ENCODE measurements around the gene BHLHE40. TPM values are rescaled to one million over a fixed set of nuclear protein-coding genes. Genes with fewer than 3 reads are reported as not detected.
A peak's percentile ranks its signal among the peaks of the same experiment; 100 is the strongest.

The BHLHE40 gene
- total RNA-seq, 4 donors from 2014 or later = 13.1 to 28.5 (median 20.2) TPM

DNA sequence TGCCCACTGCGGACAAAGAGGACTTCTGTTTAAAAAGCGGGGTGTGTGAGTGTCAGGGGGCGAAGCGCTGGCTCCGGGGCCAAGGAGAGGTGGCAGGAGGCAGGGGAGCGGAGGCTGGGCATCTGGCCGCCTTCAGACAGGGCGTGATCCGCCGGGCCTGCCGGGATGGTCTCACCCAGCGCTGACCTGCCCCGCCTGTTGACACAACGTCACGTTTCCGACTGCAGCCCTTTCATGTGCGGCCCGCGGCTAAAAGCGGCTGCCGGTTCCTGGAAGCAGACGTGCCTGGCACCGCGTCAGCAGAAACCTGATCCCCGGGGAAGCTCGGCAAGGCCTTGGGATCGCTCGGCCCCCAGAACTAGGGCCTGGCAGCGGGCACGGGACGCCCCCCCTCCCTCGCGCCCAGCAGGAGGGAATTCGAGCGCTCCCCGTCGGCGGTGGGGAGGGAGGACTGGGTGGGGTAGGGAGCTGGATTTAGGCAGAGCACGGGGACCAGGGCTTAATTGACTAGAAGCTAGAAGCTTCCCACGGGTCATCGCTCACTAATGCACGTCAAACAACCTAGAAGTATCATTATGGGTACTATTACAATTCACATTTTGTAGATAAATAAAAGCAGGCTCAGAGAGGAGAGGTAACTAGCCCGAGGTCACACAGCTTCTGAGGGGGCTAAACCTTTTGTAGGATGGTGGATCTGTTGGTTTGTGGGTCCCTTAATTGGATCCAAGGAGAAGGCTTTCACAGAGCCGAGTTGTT is 7.7 kb downstream of the BHLHE40 start:
- Histone ChIP-seq H3K4me3 (replicated peaks in 1 of 3) (peak overlapping the region in 2 of 3 donors; percentile 7 to 21), H3K27ac (peak overlapping the region; percentile 93 to 100 (median 98)), H3K9me3 (no peaks in the 10 kb centered on the region), H3K4me1 (peaks cover 31 to 63% of the 10 kb centered on the region in 2 donors), H3K36me3 (no peaks in the 10 kb centered on the region), H3K27me3 (no peaks in the 10 kb centered on the region)
- TF ChIP-seq POLR2A (IDR thresholded peaks at IDR 0.05) (peak in 1 of 2 donors; percentile 81), CTCF (IDR thresholded peaks at IDR 0.05) (peak in 1 of 6 experiments; percentile 16)
- DNase-seq = peak; percentile 99
- intact Hi-C loops (cut with DNase I) = no loop called here
- WGBS, 2 donors = 5 to 8% methylated on average over 16 to 31 of the region's 44 CpGs

- Histone ChIP-seq H3K27ac (peak overlapping the region; percentile 93 to 100 (median 98)), H3K4me3 (replicated peaks in 1 of 3) (no peak overlapping the region), H3K4me1 (peaks cover 23 to 55% of the 10 kb centered on the region in 2 donors), H3K9me3 (no peaks in the 10 kb centered on the region), H3K27me3 (no peaks in the 10 kb centered on the region), H3K36me3 (no peaks in the 10 kb centered on the region)
- intact Hi-C loops (cut with DNase I) = no loop called here
- no peak for DNase-seq
- TF ChIP-seq POLR2A (IDR thresholded peaks at IDR 0.05) (no peak), CTCF (IDR thresholded peaks at IDR 0.05) (no peak)
- WGBS, 2 donors = 91 to 93% methylated on average over 6 of the region's 6 CpGs
Measured at GRCh38 chr3:4987538-4988296, 8.5 kb downstream of the BHLHE40 start.

- intact Hi-C loops (cut with DNase I) = no loop called here
- no peaks in the 10 kb centered on the region for H3K9me3 ChIP-seq
- H3K27ac ChIP-seq = peak overlapping the region; percentile 3 to 93 (median 59)
- peak in 1 of 2 donors; percentile 23 for DNase-seq
- no peak overlapping the region for H3K4me3 ChIP-seq (replicated peaks in 1 of 3)
- no peaks in the 10 kb centered on the region for H3K27me3 ChIP-seq
- peaks cover 20 to 40% of the 10 kb centered on the region in 2 donors for H3K4me1 ChIP-seq
- H3K36me3 ChIP-seq = no peaks in the 10 kb centered on the region
- 73 to 76% methylated on average over 13 of the region's 13 CpGs for WGBS, 2 donors
- TF ChIP-seq POLR2A (IDR thresholded peaks at IDR 0.05) = no peak
- no peak for TF ChIP-seq CTCF (IDR thresholded peaks at IDR 0.05)
Measured at GRCh38 chr3:4988983-4989834, 10.0 kb downstream of the BHLHE40 start.

DNA sequence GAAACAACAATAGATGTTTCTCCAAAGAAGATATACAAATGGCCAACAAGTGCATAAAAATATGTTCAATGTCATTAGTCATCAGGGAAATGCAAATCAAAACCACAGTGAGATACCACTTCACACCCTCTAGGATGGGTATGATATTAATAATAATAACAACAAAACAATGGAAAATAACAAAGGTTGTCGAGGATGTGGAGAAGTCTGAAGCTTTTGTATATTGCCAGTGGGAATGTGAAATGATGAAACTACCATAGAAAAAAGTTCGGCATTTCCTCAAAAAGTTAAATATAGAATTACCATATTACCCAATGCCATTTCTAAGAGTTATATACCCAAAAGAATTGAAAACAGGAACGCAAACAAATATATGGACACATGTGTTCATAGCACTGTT is 10.8 kb downstream of the BHLHE40 start:
- H3K36me3 ChIP-seq = no peaks in the 10 kb centered on the region
- no peak overlapping the region for H3K27ac ChIP-seq
- TF ChIP-seq POLR2A (IDR thresholded peaks at IDR 0.05) = no peak
- TF ChIP-seq CTCF (IDR thresholded peaks at IDR 0.05) = no peak
- no peaks in the 10 kb centered on the region for H3K27me3 ChIP-seq
- peaks cover 24 to 39% of the 10 kb centered on the region in 2 donors for H3K4me1 ChIP-seq
- WGBS, 2 donors = 79 to 82% methylated on average over 3 of the region's 3 CpGs
- H3K9me3 ChIP-seq = no peaks in the 10 kb centered on the region
- DNase-seq = no peak
- no peak overlapping the region for H3K4me3 ChIP-seq (replicated peaks in 1 of 3)
- intact Hi-C loops (cut with DNase I) = no loop called here
